IPS DF 4.7 (cell line): ENCODE measurements around the gene MCOLN1.

Source experiments
- DNase-seq: peaks from one replicate; pipeline ENCODE4 v3.0.0-alpha.2; 2013; ENCODE audit warnings: low spot score; ENCODE audit errors: extremely low read depth

MCOLN1 gene

DNA sequence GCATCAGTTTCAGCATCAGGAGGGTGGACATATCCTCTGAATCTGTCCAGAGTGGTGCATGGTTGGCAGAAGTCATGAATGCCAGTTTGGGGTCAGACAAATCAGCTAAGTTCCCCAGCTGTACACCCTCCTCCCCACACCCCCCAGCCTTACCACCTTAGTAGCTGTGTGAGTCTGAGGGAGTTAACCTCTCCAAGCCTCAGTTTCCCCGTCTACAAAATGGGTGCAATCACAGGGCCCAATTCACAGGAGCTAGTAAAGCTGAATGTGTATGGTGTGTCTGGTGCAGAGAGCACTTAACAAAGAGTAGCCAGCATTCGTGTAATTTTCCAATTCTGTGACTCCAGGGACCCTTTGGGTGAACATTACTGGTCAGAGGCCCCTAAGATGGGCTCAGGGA is 19.9 kb upstream of the MCOLN1 start:
- no peak for DNase-seq

GRCh38 chr19:7504684-7505083 is 17.7 kb upstream of the MCOLN1 start:
- DNase-seq = no peak

DNA sequence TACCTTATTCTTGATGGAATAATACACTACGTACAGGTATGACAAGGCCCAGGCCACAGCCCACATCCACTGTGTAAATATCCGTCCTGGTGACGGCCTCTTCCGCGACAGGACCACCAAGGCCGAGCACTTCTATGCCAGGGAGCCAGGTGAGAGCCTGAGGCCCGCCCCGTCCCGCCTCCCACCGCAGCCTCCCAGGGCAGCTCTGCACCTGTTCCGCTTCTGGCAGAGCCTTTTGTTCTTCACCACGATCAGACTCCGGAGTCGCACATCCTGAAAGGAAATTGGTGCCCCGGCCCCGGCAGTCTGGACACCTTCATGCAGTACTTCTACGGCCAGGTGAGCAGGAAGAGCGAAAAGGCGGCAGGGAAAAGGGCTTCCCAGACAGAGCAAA is 17.1 kb upstream of the MCOLN1 start:
- no peak for DNase-seq

DNA sequence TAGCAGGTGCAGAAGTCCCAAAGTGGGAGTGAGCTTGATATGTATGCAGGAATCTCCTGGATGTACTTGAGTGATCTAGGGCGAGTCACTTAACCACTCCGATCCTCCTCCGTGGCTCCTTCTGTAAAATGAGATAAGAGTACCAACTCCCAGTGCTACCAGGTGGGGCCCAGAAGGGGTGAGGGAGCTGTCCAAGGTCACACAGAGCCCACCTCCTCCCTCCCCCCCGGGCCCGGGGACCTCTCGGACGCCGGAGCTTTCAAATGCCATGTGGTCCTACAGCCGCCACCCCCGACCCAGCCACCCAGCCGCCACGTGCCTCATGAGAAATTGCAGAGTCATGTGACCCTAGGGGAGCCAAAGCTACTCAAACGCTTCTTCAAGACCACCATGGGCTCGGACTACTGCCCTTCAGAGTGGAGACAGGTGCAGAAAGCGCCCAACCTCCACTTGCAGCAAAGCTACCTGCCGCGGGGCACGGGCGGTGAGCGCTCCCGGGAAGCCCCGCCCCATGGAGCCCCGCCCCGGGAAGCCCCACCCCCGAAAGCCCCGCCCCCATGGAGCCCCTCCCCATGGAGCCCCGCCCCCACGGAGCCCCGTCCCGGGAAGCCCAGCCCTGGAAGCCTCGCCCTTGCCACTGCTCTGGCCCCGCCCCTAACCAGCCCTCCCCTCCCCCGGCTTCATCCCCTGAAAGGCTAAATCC is 16.6 kb upstream of the MCOLN1 start:
- DNase-seq = no peak

- DNase-seq = no peak
Measured at GRCh38 chr19:7506385-7507328, 15.8 kb upstream of the MCOLN1 start.

DNA sequence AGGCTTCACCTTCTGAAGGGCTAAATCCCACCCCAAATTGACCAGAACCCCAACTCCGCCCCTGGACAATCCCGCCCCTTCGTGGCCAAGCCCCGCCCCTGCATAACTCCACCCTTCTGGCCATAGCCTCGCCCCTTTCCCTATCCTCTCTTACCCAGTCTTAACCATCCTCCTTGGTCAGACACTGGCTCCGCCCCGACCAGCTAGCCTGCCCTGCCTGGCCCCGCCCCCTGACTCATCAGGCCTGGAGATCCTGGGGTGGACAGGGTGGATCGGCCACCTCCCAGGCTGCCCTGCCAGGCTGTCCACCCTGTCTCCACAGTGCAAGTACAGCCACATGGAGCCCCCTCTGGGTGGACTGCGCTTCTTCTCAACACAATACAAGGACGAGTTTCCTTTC is 14.5 kb upstream of the MCOLN1 start:
- no peak for DNase-seq

DNA sequence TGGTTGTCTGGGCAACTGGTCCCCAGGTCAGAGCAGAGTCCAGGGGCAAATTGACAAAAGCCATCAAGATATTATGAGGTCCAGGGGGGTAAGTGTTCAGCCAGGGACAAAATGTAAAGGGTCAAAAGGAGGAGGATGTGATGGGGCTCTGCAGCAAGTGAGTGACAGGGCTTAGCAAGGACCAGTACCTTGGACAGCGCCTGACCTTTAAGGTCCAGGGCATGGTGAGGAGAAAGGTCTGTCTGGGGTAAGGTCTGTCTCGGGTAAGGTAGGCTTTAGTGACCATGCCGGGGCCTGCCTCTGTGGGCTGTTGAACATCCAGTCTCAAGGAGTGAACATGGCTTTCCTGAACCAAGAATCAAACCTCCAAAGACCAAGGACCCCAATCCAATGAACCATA is 12.8 kb upstream of the MCOLN1 start:
- no peak for DNase-seq

DNA sequence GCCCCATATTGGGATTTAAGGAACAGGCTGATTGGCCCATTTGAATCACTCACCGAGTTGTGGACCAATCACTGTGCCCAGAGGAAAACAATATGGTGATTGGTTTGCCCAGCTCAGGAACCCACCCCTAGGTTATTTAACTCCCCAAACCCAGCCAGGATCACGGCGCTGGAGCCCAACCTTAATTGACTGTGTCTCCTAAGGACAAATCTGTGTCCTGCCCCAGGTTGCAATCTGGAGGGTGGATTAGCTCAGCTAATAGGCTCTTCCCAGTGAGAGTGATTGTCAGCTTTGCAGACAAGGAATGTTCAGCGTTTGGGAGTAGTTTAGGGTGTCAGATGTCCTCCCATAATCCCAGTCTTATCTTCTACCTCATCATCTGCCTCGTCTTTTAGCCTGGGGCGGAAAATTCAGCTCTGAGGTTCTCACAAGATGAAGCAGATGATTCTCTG is 10.0 kb upstream of the MCOLN1 start:
- DNase-seq = no peak

DNA sequence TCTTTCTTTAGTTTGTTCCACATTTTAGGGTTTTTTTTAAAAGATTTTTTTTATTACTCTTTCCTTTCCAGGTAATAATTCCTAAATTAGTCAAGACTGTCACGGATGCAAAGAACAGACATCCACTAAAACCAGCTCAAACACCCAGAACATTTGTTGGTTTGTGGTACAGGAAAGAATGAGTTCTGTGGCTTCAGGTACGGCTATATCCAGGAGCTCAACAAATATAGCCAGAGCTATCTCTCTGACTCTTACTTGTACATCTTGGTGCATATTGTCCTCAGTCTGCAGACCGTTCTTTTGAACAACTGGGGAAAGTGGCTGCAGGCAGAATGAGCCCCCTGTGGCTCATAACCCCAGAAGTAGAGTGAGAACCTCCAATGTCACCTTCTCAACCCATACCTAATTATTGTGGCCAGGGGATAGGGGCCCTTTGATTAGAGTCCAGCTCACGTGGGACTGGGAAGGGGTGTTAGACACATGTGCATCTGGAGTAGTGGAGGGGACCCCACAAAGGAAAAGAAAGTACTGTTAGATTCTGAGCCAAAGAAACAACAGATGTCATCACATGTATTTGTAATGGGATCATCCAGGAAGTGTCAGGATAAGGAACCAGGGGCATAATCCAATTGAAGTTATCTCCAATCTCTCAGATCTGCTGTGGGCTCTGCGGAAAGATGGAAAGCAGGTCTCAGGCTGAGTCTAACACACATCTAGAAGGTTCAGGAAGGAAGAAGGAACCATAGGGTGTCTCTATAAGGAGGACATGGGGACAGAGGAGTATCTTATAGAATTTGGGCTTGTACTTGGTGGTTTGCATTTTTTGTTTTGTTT is 8.4 kb upstream of the MCOLN1 start:
- DNase-seq = no peak

GRCh38 chr19:7515110-7515644 is 7.2 kb upstream of the MCOLN1 start:
- DNase-seq = no peak

DNA sequence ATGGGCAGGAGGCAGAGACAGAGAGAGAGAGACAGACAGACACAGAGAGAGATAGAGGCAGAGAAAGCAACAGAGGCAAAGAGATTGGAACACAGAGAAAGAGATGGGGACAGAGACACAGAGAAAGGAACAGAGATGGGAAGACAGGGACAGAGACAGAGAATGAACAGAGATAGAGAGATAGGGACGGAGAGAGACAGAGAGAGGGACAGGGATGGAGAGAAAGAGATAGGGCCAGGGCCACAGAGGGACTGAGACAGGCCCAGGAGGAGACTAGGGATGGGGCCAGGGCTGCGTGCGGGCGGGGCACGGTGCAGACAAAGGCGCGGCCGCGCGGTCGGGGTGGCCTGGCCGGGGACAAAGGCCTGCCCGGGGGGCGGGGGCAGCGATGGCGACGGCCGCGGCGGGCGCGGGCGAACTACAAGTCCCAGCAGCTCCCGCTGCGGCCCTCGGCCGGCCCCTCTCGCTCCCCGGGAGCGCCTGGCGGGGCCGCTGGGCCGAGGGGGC is 6.7 kb upstream of the MCOLN1 start, which contains the start of gene ZNF358:
Gene ZNF358 (plus strand): TSS at position 459 of the 507 bp plus-strand sequence. CDS start 3,140 bp downstream, outside the sequence.
- DNase-seq = no peak

DNA sequence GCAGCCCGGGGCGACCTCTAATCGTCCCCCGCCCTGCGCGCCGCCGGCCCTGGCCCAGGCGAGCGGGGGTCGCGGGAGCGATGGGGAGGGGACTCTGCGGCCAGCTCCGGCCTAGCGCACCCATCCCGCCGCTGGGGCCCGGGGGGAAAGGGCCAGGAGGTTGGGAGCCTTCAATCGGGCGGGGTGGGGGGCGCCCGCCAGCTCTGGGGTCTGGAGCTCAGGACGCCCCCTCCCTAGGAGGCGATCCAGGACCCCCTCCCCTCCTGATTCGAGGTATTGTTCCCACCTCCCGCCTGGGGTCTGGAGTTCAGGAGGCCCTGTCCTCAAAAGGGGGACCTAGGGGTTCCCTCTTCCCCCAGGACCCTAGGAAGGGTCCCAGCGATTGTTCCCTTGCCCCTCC is 6.1 kb upstream of the MCOLN1 start:
- no peak for DNase-seq

DNA sequence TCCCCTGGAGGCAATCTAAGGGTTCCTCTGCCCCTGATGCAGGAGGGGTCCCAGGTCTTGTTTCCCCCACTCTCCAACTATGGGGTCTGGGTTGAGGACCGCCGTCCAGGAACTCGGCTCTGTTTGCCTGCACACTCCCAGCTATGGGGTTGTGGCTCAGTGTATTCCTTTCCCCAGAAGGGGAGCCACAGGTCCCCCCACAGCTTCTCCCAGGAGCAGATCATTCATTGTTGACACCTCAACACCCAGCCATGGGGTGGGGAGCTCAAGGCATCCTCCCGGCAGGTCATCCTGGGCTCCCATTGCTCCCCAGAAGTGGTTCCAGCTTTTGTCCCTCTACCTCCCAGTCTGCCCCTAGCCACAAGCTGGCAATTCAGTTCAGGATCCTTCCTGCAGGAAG is 5.5 kb upstream of the MCOLN1 start:
- DNase-seq = no peak

DNA sequence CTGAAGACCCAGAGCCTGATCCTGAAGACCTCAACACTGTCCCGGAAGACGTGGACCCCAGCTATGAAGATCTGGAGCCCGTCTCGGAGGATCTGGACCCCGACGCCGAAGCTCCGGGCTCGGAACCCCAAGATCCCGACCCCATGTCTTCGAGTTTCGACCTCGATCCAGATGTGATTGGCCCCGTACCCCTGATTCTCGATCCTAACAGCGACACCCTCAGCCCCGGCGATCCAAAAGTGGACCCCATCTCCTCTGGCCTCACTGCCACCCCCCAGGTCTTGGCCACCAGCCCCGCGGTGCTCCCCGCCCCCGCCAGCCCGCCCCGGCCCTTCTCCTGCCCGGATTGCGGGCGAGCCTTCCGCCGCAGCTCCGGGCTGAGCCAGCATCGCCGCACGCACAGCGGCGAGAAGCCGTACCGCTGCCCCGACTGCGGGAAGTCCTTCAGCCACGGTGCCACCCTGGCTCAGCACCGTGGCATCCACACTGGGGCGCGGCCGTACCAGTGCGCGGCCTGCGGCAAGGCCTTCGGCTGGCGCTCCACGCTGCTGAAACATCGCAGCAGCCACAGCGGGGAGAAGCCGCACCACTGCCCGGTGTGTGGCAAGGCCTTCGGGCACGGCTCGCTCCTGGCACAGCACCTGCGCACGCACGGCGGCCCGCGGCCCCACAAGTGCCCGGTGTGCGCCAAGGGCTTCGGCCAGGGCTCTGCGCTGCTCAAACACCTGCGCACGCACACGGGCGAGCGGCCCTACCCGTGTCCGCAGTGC is 2.9 kb upstream of the MCOLN1 start:
- DNase-seq = no peak

GRCh38 chr19:7520131-7521051 is 2.0 kb upstream of the MCOLN1 start:
- DNase-seq = no peak

DNA sequence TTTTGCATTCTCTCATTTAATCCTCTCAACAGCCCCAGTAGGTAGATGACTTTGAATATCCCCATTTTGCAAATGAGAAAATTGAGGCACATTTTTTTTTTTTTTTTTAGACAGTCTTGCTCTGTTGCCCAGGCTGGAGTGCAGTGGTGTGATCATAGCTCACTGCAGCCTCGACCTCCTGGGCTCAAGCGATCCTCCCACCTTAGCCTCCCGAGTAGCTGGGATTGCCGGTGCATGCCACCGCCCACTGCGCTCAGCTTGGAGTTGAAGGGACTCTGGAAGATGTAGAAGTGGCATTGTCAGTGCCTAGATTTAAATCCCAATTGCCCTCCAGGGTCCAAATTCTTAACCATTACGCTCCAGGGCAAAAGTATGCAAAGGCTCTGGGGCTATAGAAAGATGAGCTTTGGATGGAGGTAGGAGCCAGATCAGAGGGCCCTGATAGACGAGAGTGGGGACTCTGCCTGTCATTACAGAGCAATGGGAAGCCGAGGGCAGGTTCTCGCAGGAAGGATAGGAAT is 813 bp upstream of the MCOLN1 start:
- DNase-seq = no peak

DNA sequence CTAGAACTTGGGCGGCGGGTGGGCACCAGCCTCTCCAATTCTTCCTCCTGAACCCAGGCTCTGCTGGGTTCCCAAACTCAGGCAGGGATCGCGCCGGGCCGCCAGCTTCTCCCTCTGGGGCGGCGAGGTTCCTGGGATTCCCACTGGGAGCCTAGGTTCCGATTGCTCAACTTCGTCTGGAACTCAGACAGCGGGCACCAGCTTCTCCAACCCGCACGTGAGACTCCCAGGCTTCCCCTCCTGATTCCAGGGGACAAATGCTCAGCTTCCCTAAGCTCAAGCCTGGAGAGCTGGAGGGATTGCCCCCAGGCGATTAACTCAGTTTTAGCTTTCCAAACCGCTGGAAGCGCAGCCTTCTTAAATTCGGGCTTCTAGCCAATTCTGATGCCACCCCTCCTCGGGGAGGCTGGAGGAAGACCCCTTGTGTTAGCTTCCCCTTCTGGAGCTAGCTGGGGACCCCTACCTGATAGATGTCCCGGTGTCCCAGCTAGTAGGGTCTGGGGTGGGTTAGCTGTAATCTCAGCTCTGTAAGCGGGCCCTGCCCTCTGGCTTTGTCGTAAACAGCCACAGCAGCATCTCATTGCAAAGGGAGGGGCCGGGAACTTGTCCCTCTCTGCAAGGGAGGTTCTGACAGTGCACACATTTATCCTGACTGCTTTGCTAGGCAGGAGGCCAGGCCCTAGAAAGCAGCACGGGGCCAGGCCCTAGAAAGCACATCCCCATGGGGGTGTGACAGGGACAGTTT is 671 bp downstream of the MCOLN1 start:
- no peak for DNase-seq

DNA sequence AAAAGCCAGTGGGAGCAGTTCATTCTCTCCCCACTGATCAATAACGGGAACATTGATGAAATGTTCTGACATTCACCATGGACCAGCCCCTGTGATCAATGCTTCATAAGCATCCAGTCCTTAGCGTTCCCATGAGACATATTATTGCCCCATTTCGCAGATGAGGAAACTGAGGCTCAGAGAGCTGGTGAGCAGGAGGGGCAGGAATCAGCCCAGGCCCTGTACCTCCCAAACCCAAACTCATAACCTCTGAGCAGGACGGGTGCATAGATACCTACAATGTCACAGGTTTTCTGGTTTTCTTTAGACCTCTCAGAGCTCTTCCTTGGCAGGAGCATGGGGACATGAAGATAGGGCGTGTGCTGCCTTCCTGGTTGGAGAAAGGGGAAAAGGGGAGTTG is 2.1 kb downstream of the MCOLN1 start:
- no peak for DNase-seq
